ENCODE results near the gene FOXJ3. TPM values are rescaled to one million over a fixed set of nuclear protein-coding genes. Genes with fewer than 3 reads are reported as not detected.

Gene FOXJ3
- total and polyA plus RNA-seq, 2 of the 13 experiments (the other 11 are each of a cell fraction or from before 2014, with no cell fraction given) = 16.6 to 48.5 TPM

GRCh38 chr1:42221456-42221855 is 113.6 kb downstream of the FOXJ3 start:
- H3K4me2 ChIP-seq (ENCODE audit: low read depth, low read length) = no peak overlapping the region
- peaks cover 9% of the 10 kb centered on the region for H3K79me2 ChIP-seq (ENCODE audit: insufficient read depth, low read length)
- H3K4me3 ChIP-seq (replicated peaks in 1 of 3; ENCODE audit: insufficient read depth in 1 of 3, low read depth in 2 of 3, low read length in 3 of 3) = no peak overlapping the region
- intact Hi-C loops (cut with micrococcal nuclease; ENCODE audit: unreplicated experiment) (no loop called here), in situ Hi-C loops (cut with HindIII; ENCODE audit: extremely low pct_ligation_motif_present, low pct_unique_long_range_greater_than_20kb) (no loop called here)
- H3K36me3 ChIP-seq (replicated peaks in 1 of 2; ENCODE audit: control insufficient read depth in 1 of 2, insufficient read depth in 2 of 2, low read length in 2 of 2) = peaks cover 1 to 13% of the 10 kb centered on the region in 2 experiments; a peak in 2 of 5 replicates
- WGBS (ENCODE audit: low lambda C conversion rate) = 100% methylated on average over 2 of the region's 2 CpGs
- ChIA-PET CTCF (ENCODE audit: low intra/inter-chr PET ratio, low total read pairs) (no interaction called here), POLR2A (no interaction called here)
- TF ChIP-seq ZBTB20 (CRISPR knock-in tag; IDR thresholded peaks at IDR 0.05; ENCODE audit: borderline replicate concordance, low read depth) = no peak
- no peak for TF ChIP-seq IRF2 (CRISPR knock-in tag; IDR thresholded peaks at IDR 0.05)
- TF ChIP-seq GABPA (IDR thresholded peaks at IDR 0.05; ENCODE audit: low read depth, low read length) = no peak
- TF ChIP-seq GABPA (CRISPR knock-in tag; IDR thresholded peaks at IDR 0.05; ENCODE audit: low read depth) = no peak
- no peak for TF ChIP-seq ZNF672 (CRISPR knock-in tag; IDR thresholded peaks at IDR 0.05)
- TF ChIP-seq ATRX (CRISPR knock-in tag; IDR thresholded peaks at IDR 0.05; ENCODE audit: borderline replicate concordance) = no peak
- no peak for TF ChIP-seq MAF1 (CRISPR knock-in tag; IDR thresholded peaks at IDR 0.05; ENCODE audit: borderline replicate concordance)
- no peak for TF ChIP-seq PAXIP1 (CRISPR knock-in tag; conservative IDR thresholded peaks at IDR 0.05)
- TF ChIP-seq TRIM24 (CRISPR knock-in tag; IDR thresholded peaks at IDR 0.05) = no peak
- no peak for TF ChIP-seq KLF11 (CRISPR knock-in tag; IDR thresholded peaks at IDR 0.05)
- no peak for TF ChIP-seq CEBPZ (IDR thresholded peaks at IDR 0.05; ENCODE audit: low read length)
- no peak for TF ChIP-seq NR2F1 (CRISPR knock-in tag; IDR thresholded peaks at IDR 0.05)
- TF ChIP-seq ZBTB42 (CRISPR knock-in tag; IDR thresholded peaks at IDR 0.05) = no peak
- TF ChIP-seq ZNF768 (CRISPR knock-in tag; IDR thresholded peaks at IDR 0.05) = no peak
- TF ChIP-seq THRA (CRISPR knock-in tag; IDR thresholded peaks at IDR 0.05; ENCODE audit: borderline replicate concordance) = no peak
- H3K9ac ChIP-seq (ENCODE audit: insufficient read depth, low read depth, low read length) = no peak overlapping the region
- no TSS peak for BruUV-seq (replicated peaks)
- FAIRE-seq (no peak), ATAC-seq (no peak), DNase-seq (ENCODE audit: low spot score) (no peak)
- H3K27me3 ChIP-seq (ENCODE audit: control insufficient read depth in 1 of 2, insufficient read depth in 2 of 2, low read length in 2 of 2) = no peaks in the 10 kb centered on the region
- no peaks in the 10 kb centered on the region for H4K20me1 ChIP-seq (ENCODE audit: insufficient read depth, low read length)
- H2AFZ ChIP-seq (ENCODE audit: low read length) = no peak overlapping the region
- H3K27ac ChIP-seq (ENCODE audit: extremely low read length, insufficient read depth, low read length) = no peak overlapping the region
- peaks cover 17% of the 10 kb centered on the region for H3K4me1 ChIP-seq (ENCODE audit: insufficient read depth, low read length)
- H3K9me3 ChIP-seq (ENCODE audit: low read length) = no peaks in the 10 kb centered on the region
